ENCODE measurements around the gene C9. TPM values are rescaled to one million over a fixed set of nuclear protein-coding genes. Genes with fewer than 3 reads are reported as not detected.
A peak's percentile ranks its signal among the peaks of the same experiment; 100 is the strongest.
"Not testable (repeated sequence)": the region's sequence is repeated elsewhere in the genome, so short reads cannot be mapped to it uniquely, and the experiment has no call there.

Gene C9
- total RNA-seq, 1 experiment from 2014 or later, result not detected

DNA sequence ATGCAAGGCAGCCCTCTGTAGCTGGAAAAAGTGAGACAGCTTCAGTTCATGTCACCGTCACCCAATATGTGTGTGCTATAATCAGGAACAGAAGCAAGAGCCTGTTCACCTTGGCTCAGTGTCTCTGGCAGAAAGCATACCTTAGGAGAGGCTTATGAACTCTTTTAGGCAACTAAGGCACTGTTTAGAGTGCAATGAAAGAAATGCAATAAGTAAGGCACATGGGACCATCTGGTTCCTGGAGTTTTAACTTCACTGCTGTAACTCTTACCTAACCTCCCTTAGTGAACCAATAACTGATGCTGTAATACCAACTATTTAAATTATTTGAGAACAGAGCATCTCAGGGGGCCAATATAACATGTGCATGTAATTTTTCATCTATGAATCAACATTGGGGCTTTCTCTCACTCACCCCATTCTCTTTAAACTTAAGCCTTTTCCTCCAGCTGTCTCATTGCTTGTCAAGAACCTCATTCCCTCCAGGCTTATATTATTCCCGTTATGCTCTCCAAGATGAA is 32.4 kb downstream of the C9 start:
- DNase-seq (ENCODE audit: low spot score), result no peak

DNA sequence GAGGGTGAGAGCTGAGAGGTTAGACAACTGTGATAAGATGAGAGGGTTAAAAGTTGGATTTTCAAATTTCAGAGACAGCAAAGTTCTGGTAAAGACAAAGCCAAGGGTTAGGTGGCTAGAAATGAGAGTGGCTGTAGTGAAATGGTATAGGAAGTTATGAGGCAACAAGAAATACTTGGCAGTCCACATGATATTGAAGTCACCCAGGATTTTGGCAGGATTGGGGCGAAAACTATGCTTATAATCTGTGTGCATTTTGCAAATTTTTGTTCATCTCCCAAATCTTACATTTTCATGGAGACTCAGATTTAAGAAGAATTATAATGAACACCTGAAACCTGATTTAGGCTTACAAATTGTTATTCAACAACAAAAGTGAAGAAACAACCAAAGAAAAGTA is 35.6 kb downstream of the C9 start:
- no peak for DNase-seq (ENCODE audit: low spot score)

DNA sequence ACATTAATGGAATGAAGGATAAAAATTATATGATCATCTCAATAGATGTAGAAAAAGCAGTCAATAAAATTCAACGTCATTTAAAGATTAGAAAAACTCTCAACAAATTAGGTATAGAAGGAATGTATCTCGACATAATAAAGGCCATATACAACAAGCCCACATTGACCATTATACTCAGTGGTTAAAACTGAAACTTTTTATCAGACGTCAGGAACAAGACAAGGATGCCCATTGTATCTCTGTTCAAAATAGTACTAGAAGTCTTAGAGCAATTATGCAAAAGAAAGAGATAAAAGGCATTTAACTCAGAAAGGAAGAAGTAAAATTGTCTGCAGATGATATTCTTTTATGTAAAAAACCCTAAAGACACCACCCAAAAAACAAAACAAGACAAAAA is 40.8 kb downstream of the C9 start:
- DNase-seq (ENCODE audit: low spot score), result no peak

GRCh38 chr5:39319395-39319794 is 44.9 kb downstream of the C9 start:
- no peak for DNase-seq (ENCODE audit: low spot score)

- DNase-seq (ENCODE audit: low spot score), result not testable (repeated sequence)
These were observed 47.8 kb downstream of the C9 start for GRCh38 chr5:39316464-39316863.

GRCh38 chr5:39315995-39316394 is 48.3 kb downstream of the C9 start:
- DNase-seq (ENCODE audit: low spot score), result no peak

DNA sequence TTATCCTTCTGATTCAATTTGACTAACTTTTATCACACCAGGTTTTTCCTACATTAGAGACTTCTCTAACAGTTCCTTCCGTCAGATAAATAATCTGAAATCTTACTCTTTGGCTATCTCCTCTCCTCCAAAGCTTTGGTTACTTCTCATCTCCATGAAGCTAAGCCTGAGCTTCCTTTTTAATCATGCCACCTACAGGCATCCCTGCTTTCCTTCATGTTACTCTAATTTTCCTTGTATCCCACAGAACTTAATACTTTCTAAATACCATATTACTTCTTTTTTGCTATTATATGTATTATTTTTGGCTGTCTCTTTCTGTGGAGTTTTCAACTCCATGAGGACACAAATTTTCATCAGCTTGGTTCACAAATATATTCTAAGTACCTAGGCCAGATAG is 49.7 kb downstream of the C9 start:
- no peak for DNase-seq (ENCODE audit: low spot score)

DNA sequence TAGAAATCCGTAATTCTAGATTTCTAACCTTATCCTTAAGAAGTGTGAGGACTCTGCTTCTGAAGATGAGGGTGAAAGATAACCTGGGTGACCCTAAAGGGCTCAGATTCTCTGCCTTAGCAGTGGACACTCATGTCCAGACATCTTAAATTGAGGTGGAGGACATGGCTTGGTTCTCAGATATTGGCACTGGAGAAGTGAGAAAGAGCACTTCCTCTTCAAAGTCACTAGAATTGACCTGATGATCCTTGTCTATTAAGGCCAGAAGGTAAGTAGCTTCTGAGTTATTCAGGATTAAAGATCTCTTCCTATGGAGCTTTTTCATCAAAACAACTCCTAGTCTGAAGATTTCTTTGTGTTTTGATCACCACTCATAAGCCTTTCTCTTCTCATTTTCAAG is 54.8 kb downstream of the C9 start:
- DNase-seq (ENCODE audit: low spot score), result no peak

- no peak for DNase-seq (ENCODE audit: low spot score)
These were observed 61.8 kb downstream of the C9 start for GRCh38 chr5:39302472-39302871.

DNA sequence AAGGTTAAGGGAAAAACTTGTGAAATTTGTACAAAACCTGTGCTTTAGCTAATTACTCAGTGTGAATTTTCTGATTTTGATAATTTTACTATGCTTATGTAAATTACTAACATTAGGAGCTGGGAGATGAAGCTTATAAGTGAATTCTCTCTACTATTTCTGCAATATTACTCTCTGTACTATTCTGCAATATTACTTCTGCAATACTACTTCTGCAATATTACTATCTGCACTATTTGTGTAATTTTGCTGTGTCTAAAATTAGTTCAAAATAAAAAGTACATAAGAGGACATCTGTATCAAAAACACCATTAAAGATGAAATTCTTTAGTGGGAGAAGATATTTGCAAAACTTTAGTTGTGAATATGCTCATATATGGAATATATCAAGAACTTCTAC is 62.9 kb downstream of the C9 start:
- no peak for DNase-seq (ENCODE audit: low spot score)

DNA sequence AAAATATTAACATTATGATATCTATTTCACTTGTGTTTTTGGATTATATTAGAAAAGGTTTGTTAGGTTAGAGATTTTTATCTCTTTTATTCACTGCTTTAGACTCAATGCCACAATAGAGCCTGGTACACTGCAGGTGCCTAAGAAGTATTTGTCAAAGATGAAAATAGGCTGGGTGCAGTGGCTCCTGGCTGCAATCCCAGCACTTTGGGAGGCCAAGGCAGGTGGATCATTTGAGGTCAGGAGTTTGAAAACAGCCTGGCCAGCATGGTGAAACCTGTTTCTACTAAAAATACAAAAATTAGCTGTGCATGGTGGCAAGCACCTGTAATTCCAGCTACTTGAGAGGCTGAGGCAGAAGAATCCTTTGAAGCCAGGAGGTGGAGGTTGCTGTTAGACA is 64.3 kb downstream of the C9 start:
- DNase-seq (ENCODE audit: low spot score), result no peak

GRCh38 chr5:39294736-39295135 is 69.6 kb downstream of the C9 start:
- DNase-seq (ENCODE audit: low spot score), result no peak

DNA sequence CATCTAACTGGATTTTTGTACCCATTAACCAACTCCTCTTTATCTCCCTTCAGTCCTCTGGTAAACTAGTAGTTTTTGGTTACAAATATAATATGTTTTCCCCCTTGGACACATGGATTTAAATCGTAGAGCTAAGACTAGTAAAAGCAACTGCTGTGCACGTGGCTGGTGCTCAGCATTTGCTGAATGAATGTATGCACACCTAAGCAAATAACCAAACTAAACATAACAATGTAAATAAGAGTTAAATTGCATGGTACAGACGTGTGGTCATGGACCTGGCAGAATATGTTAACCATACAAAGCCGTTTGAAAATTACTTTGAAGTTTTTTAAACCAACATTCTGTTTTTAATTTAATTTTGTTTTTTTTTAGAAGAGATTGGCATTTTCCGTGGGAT is 79.7 kb downstream of the C9 start:
- no peak for DNase-seq (ENCODE audit: low spot score)

GRCh38 chr5:39283231-39283818 is 81.0 kb downstream of the C9 start:
- DNase-seq (ENCODE audit: low spot score), result peak; percentile 75

- DNase-seq (ENCODE audit: low spot score), result no peak
These were observed 81.7 kb downstream of the C9 start for GRCh38 chr5:39282561-39282960.

- DNase-seq (ENCODE audit: low spot score), result not testable (repeated sequence)
These were observed 88.4 kb downstream of the C9 start for GRCh38 chr5:39275865-39276264.

DNA sequence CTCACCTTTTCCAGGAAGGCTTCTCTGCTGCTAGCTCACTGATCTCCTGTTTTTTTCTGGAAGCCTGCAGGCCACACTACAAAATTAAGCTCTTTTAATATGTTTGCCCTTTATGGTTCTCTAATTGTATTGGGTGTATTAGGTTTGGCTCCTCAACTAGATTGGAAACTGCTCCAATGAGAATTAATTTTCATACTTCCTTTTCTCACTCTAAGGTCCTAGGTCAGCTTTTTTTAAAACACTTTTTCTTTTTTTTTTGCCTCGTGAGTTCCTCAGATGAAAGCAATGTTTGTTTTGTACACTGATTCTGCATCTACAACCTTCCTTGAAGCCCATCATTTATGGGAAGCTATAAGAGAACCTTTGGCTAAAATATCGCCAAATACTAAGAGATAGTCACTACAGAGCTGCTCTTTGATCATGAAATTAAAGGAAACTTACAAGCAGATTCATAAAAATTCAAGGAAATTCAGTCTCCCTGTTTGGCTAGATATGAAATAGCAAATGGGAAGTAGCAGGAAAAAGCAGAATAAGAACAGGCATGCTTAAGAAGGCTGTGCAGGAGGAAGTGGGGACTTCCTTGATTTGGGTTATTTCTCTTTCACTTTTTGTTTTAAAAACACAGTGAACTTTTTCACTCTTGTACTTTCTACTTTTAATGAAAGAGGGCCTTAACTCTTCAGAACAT is 89.8 kb downstream of the C9 start:
- no peak for DNase-seq (ENCODE audit: low spot score)

DNA sequence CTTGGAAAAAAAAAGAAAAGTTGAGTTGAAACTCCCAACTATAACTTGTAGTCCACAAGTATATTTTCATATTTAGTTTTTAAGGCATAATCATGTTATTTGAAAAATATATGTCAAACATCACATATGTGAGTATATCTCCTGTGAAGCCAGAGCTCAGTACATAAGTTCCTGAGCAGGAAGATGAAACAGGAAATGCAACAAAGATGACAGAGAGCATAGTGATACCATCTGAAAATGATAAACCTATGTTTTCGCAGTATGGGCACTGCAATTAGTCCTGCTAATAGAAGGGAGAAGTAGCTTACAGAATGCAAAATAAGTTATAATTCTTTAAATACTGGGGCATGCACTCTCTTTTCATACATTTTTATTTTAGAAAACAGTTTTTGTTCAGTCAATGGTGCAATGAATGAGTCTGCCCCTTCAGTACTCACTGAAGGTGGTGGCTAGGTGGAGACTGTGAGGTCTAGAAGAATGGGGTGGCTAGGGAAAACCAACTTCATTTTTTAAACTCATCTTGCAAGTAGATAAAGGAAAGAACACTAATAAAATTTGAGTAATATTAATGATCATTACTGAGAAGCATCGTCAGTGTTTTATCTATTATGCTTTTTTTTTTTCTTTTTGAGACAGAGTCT is 90.9 kb downstream of the C9 start:
- no peak for DNase-seq (ENCODE audit: low spot score)

DNA sequence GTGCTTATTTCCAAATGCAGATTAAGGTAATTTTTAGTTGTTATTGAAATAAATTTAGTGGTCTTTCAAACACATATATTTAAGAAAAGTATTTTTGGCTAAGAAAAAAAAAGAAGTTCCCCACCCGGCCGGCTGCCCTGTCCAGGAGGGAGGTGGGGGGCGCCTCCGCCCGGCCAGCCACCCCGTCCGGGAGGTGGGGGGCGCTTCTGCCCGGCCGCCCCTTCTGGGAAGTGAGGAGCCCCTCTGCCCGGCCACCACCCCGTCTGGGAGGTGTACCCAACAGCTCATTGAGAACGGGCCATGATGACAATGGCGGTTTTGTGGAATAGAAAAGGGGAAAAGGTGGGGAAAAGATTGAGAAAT is 91.4 kb downstream of the C9 start:
- not testable (repeated sequence) for DNase-seq (ENCODE audit: low spot score)

DNA sequence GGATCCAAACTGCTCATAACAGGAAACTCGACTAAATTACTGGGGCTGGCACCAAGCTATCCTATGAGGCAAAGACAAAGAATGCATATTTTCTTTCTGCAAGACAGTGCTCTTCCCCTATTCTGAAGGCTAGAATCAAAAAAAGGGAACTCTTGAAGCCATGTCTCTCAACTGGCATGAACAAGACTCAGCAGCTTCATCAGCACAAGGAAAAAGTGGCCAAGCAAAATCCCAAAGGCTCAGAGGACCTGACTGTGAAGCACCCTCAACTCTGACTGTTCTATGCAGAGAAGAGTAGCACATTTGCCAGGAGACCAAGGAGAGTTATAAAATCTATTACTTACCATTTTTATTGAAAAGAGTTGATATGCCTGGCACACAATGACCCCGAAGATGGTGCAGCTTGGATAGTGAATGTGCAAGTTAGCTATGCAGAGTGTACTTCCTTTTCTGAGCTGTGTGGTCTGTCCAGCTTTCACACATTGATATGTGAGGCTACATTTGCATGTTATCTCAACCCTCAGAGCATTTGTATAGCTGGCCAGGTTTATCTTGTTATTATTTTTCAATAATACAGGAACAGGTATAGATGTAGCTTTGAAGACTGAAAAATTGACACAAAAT is 94.0 kb downstream of the C9 start:
- no peak for DNase-seq (ENCODE audit: low spot score)

- DNase-seq (ENCODE audit: low spot score), result no peak
These were observed 97.1 kb downstream of the C9 start for GRCh38 chr5:39267186-39267585.

GRCh38 chr5:39266442-39266841 is 97.9 kb downstream of the C9 start:
- no peak for DNase-seq (ENCODE audit: low spot score)

DNA sequence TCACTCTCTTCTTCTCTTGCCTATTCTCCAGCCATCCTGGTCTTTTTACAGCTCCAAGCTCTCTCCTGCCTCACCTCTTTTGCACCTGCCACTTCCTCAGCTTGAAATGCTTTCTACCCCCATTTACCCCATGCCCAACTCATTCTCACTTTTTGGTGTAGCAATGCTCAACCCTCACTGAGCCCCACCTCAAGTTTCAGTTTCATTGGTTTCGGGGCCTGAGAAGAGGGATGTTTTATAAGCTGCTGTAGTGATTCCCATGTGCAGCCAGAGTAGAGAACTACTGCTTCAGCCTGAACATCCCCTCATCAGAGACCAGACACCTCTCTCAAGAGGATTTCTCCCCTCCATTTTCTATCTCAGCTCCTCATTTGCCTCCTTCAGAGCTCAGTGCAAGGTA is 99.8 kb downstream of the C9 start:
- no peak for DNase-seq (ENCODE audit: low spot score)

All from HT-29 (cell line).